ENCODE data around the gene RANBP3L.

GRCh38 chr5:36205329-36205728 is 96.4 kb downstream of the RANBP3L start:
- TF ChIP-seq CTCF (IDR thresholded peaks at IDR 0.05; ENCODE audit: insufficient read depth, low read depth, low read length) (no peak), EZH2 (IDR thresholded peaks at IDR 0.05; ENCODE audit: insufficient read depth, low read length) (no peak)
